OCI-LY7 (cell line): ENCODE data around the gene FAM227B.
"Not testable (repeated sequence)": the region's sequence is repeated elsewhere in the genome, so short reads cannot be mapped to it uniquely, and the experiment has no call there.

Experiments used
- EZH2phosphoT487 ChIP-seq: fragments of 200-600 bp; sonication (generic); IDR thresholded peaks from 2 replicates; pipeline ENCODE4 v1.6.1; 2018; ENCODE audit warnings: low read depth, borderline replicate concordance, mild to moderate bottlenecking, mixed run types, antibody characterized with exemption, low read length, moderate library complexity, mixed read lengths
- TF ChIP-seq, protein P1 (sequence below): fragments of 200-600 bp; sonication (generic); conservative IDR thresholded peaks from 2 replicates; pipeline ENCODE4 v1.5.1; 2014; ENCODE audit warnings: mild to moderate bottlenecking, antibody characterized with exemption, low read length, moderate library complexity, mixed read lengths

DNA sequence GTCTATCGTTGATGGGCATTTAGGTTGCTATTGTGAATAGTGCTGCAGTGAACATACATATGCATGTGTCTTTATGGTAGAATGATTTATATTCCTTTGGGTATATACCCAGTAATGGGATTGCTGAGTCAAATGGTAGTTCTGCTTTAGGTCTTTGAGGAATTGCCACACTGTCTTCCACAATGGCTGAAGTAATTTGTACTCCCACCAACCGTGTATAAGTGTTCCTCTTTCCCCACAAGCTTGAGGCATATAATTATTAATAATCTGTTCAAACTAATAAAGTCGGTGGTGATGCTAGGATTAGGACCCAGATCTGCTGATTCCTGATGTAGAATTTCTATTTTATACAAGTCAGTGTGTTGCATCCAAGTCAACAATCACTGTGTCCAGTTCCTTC is 45.9 kb upstream of the FAM227B start:
- TF ChIP-seq, protein P1, sequence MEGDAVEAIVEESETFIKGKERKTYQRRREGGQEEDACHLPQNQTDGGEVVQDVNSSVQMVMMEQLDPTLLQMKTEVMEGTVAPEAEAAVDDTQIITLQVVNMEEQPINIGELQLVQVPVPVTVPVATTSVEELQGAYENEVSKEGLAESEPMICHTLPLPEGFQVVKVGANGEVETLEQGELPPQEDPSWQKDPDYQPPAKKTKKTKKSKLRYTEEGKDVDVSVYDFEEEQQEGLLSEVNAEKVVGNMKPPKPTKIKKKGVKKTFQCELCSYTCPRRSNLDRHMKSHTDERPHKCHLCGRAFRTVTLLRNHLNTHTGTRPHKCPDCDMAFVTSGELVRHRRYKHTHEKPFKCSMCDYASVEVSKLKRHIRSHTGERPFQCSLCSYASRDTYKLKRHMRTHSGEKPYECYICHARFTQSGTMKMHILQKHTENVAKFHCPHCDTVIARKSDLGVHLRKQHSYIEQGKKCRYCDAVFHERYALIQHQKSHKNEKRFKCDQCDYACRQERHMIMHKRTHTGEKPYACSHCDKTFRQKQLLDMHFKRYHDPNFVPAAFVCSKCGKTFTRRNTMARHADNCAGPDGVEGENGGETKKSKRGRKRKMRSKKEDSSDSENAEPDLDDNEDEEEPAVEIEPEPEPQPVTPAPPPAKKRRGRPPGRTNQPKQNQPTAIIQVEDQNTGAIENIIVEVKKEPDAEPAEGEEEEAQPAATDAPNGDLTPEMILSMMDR, result not testable (repeated sequence)
- not testable (repeated sequence) for TF ChIP-seq EZH2phosphoT487
